GM12878 (cell line): ENCODE measurements around the gene FAM170B. TPM values are rescaled to one million over a fixed set of nuclear protein-coding genes. Genes with fewer than 3 reads are reported as not detected.

ENCODE experiments used
- ATAC-seq: fragments of 200-7000 bp; cut with Tn5 transposase; 3 replicates; pipeline ENCODE4 v1.9.1; 2020; ENCODE audit warnings: mild to moderate bottlenecking, moderate library complexity
- BruUV-seq: library from RNA; stranded (reverse); fragments of 400-500 nt; replicated peaks from 2 replicates; lab custom pipeline; 2021; lab: Mats Ljungman, UMichigan
- CTCF ChIA-PET: fragments of 300-600 bp; sonication (Branson Sonifier 250); formaldehyde crosslinking; extraction: SDS; loops from one replicate; lab custom pipeline; 2021; ENCODE audit warnings: inconsistent platforms; lab: Yijun Ruan, JAX
- POLR2A ChIA-PET: fragments of 350-600 bp; formaldehyde crosslinking; extraction: SDS; loops from one replicate; lab custom pipeline; 2021; ENCODE audit warnings: inconsistent platforms; lab: Charles Lee
- RAD21 ChIA-PET: fragments of 300-600 bp; sonication (Branson Sonifier 250); formaldehyde crosslinking; loops from one replicate; lab custom pipeline; 2023; ENCODE audit warnings: antibody characterized with exemption; ENCODE audit not compliant: unreplicated experiment; lab: Charles Lee
- SMC1A ChIA-PET: fragments of 300-600 bp; sonication (Branson Sonifier 250); formaldehyde crosslinking; loops from one replicate; lab custom pipeline; 2023; ENCODE audit not compliant: unreplicated experiment, uncharacterized antibody; lab: Charles Lee
- DNase-seq: peaks from one replicate; pipeline ENCODE4 v3.0.0-alpha.2; 2011; ENCODE audit warnings: low read depth, low spot score
- FAIRE-seq: peaks from 3 replicates; lab custom pipeline; 2011; peaks lifted over from hg19 to GRCh38; lab: Jason Lieb, UNC
- H2AFZ ChIP-seq: 2 replicates; pipeline ENCODE4 v1.6.0; 2011; ENCODE audit warnings: low read depth, low read length, control low read depth; ENCODE audit not compliant: control insufficient read depth
- H3K27ac ChIP-seq: 2 replicates; pipeline ENCODE4 v1.5.1; 2011; ENCODE audit warnings: control low read depth; ENCODE audit not compliant: control insufficient read depth, insufficient read depth
- H3K27me3 ChIP-seq, 2 experiments: replicated peaks in 1 of 2; 2 replicates each; pipeline versions ENCODE4 v1.6.0 to v1.6.1; 2011; ENCODE audit warnings: low read length in 1 of 2; ENCODE audit not compliant: control insufficient read depth in 2 of 2, insufficient read depth in 2 of 2
- H3K36me3 ChIP-seq, 2 experiments: 2 replicates each; pipeline ENCODE4 v1.5.1; 2011; ENCODE audit warnings: low read length in 1 of 2; ENCODE audit not compliant: control insufficient read depth in 2 of 2, insufficient read depth in 2 of 2
- H3K4me1 ChIP-seq: 2 replicates; pipeline ENCODE4 v1.6.1; 2011; ENCODE audit warnings: mild to moderate bottlenecking, low read length, moderate library complexity, mixed read lengths; ENCODE audit not compliant: control insufficient read depth, insufficient read depth
- H3K4me2 ChIP-seq: 2 replicates; pipeline ENCODE4 v1.6.0; 2011; ENCODE audit warnings: control low read depth; ENCODE audit not compliant: control insufficient read depth, insufficient read depth
- H3K4me3 ChIP-seq: fragments of 200-600 bp; sonication (generic); 2 replicates; pipeline ENCODE4 v1.5.1; 2016
- H3K79me2 ChIP-seq: 2 replicates; pipeline ENCODE4 v1.6.0; 2011; ENCODE audit warnings: low read length; ENCODE audit not compliant: control insufficient read depth, insufficient read depth
- H3K9ac ChIP-seq: 2 replicates; pipeline ENCODE4 v1.8.0; 2011; ENCODE audit warnings: low read length, control low read depth, mixed read lengths; ENCODE audit not compliant: control insufficient read depth, insufficient read depth
- H3K9me3 ChIP-seq: replicated peaks from 3 replicates; pipeline ENCODE4 v1.5.1; 2011; ENCODE audit warnings: mild to moderate bottlenecking, low read length; ENCODE audit not compliant: control insufficient read depth, insufficient read depth
- H4K20me1 ChIP-seq: 2 replicates; pipeline ENCODE4 v1.6.0; 2011; ENCODE audit not compliant: control insufficient read depth, insufficient read depth
- BHLHE40 ChIP-seq, 2 experiments: fragments of 450-650 bp in 1 of 2; IDR thresholded peaks; 2 replicates each; pipeline ENCODE4 v1.6.1; 2011 to 2017; ENCODE audit warnings: low read depth in 2 of 2, borderline replicate concordance in 1 of 2, improper control_type of control experiment in 1 of 2, low read length in 1 of 2, mild to moderate bottlenecking in 1 of 2
- CEBPZ ChIP-seq: fragments of 150-350 bp; IDR thresholded peaks from 2 replicates; pipeline ENCODE4 v1.6.1; 2016; ENCODE audit warnings: low read depth, low read length
- CREB1 ChIP-seq: IDR thresholded peaks from 2 replicates; pipeline ENCODE4 v1.6.1; 2012; ENCODE audit warnings: low read depth, mild to moderate bottlenecking, inconsistent platforms
- EED ChIP-seq: sonication (generic); IDR thresholded peaks from 2 replicates; pipeline ENCODE4 v1.6.1; 2016; ENCODE audit warnings: antibody characterized with exemption, low read depth
- EP300 ChIP-seq, 2 experiments: fragments of 150-350 bp in 1 of 2; IDR thresholded peaks; 2 replicates each; pipeline ENCODE4 v1.6.1; 2011 to 2012; ENCODE audit warnings: low read depth in 2 of 2, low read length in 2 of 2, borderline replicate concordance in 1 of 2, improper control_type of control experiment in 1 of 2, inconsistent platforms in 1 of 2; ENCODE audit not compliant: control insufficient read depth in 1 of 2
- ESRRA ChIP-seq: IDR thresholded peaks from 2 replicates; pipeline ENCODE4 v1.6.1; 2012; ENCODE audit warnings: mild to moderate bottlenecking, low read length, improper control_type of control experiment
- FOS ChIP-seq: IDR thresholded peaks from 3 replicates; pipeline ENCODE4 v1.6.1; 2011; ENCODE audit warnings: borderline replicate concordance; ENCODE audit not compliant: insufficient read length; ENCODE audit errors: extremely low read depth
- IKZF2 ChIP-seq, 2 experiments: fragments of 450-650 bp; IDR thresholded peaks; 2 replicates each; pipeline ENCODE4 v1.6.1; 2017; ENCODE audit warnings: mild to moderate bottlenecking in 2 of 2, moderate library complexity in 2 of 2
- IRF5 ChIP-seq: fragments of 450-650 bp; IDR thresholded peaks from 2 replicates; pipeline ENCODE4 v1.6.1; 2017; ENCODE audit warnings: borderline replicate concordance
- MXI1 ChIP-seq: fragments of 150-350 bp; IDR thresholded peaks from 2 replicates; pipeline ENCODE4 v1.6.1; 2011; ENCODE audit warnings: low read depth, mild to moderate bottlenecking, inconsistent platforms, low read length, improper control_type of control experiment
- MYB ChIP-seq: fragments of 150-350 bp; IDR thresholded peaks from 2 replicates; pipeline ENCODE4 v1.6.1; 2014; ENCODE audit warnings: mild to moderate bottlenecking, low read depth, low read length, borderline replicate concordance
- PAX8 ChIP-seq: fragments of 450-650 bp; IDR thresholded peaks from 2 replicates; pipeline ENCODE4 v1.6.1; 2017; ENCODE audit warnings: mild to moderate bottlenecking, moderate library complexity
- POU2F2 ChIP-seq: IDR thresholded peaks from 3 replicates; pipeline ENCODE4 v1.6.1; 2011; ENCODE audit warnings: low read depth, mild to moderate bottlenecking, low read length, borderline replicate concordance
- RELA ChIP-seq: fragments of 450-650 bp; IDR thresholded peaks from 2 replicates; pipeline ENCODE4 v1.8.0; 2014; ENCODE audit warnings: borderline replicate concordance; ENCODE audit not compliant: partially characterized antibody
- SUPT20H ChIP-seq: IDR thresholded peaks from 2 replicates; pipeline ENCODE4 v1.6.1; 2011; ENCODE audit warnings: low read depth, mild to moderate bottlenecking, low read length, moderate library complexity, borderline replicate concordance; ENCODE audit not compliant: control insufficient read depth
- USF2 ChIP-seq: IDR thresholded peaks from 2 replicates; pipeline ENCODE4 v1.6.1; 2011; ENCODE audit warnings: low read depth, low read length, improper control_type of control experiment, borderline replicate concordance
- YY1 ChIP-seq: IDR thresholded peaks from 2 replicates; pipeline ENCODE4 v1.6.1; 2011; ENCODE audit warnings: low read depth, mild to moderate bottlenecking, low read length
- ZNF384 ChIP-seq: IDR thresholded peaks from 2 replicates; pipeline ENCODE4 v1.6.1; 2012; ENCODE audit warnings: low read depth, mild to moderate bottlenecking, low read length, improper control_type of control experiment, borderline replicate concordance
- WGBS: methylation state at CpG from one replicate; pipeline ENCODE4 v1.1.6; 2016; ENCODE audit warnings: low lambda C conversion rate; ENCODE audit not compliant: insufficient replicate concordance, insufficient coverage; ENCODE audit errors: missing lambda C conversion rate; 5-methylcytosine and 5-hydroxymethylcytosine counted together
- in situ Hi-C: fragments of 300-500 bp; cut with MboI; formaldehyde crosslinking; loops from 9 replicates; pipeline ENCODE4 v1.14.3; 2018; ENCODE audit warnings: mixed read lengths
- intact Hi-C: fragments of 100-400 bp; cut with micrococcal nuclease; formaldehyde crosslinking; loops from one replicate; pipeline ENCODE4 v1.14.2; 2022; ENCODE audit not compliant: unreplicated experiment
- polyA plus RNA-seq, 11 experiments: library from polyadenylated mRNA; depleted of rRNA in 4 of 11; unstranded in 6 of 11; stranded (reverse) in 5 of 11; fragments of >200 nt; fragmentation: Nextera tagmentation in 4 of 11; fragmentation: Illumina TruSeq in 1 of 11; extraction: Ambion mirVana in 4 of 11; extraction: Trizol in 1 of 11; gene quantifications; 1 replicate in 1 of 11; 2 replicates in 10 of 11; pipeline versions ENCODE4 v1.2.1 to v1.2.3, GENCODE V29; 2011 to 2016; ENCODE audit warnings: inconsistent platforms in 2 of 11, missing spikeins in 2 of 11, low read depth in 1 of 11
- total RNA-seq, 4 experiments: library from RNA; depleted of rRNA in 3 of 4; stranded (reverse); fragments of >200 nt in 3 of 4; fragmentation: Illumina TruSeq in 1 of 4; extraction: Trizol in 1 of 4; gene quantifications; 2 replicates each; pipeline versions ENCODE4 v1.2.1 to v1.2.3, GENCODE V29; 2013 to 2021

The FAM170B gene
- total and polyA plus RNA-seq, 10 of the 15 experiments (the other 5 are each of a cell fraction or from before 2014, with no cell fraction given), result not detected

- TF ChIP-seq MXI1 (no peak), POU2F2 (no peak), ESRRA (no peak), FOS (no peak), RELA (no peak), MYB (no peak)
Observed at GRCh38 chr10:49152663-49153062, 18.8 kb upstream of the FAM170B start (continued).

GRCh38 chr10:49152037-49152436 lies 18.2 kb upstream of the FAM170B start:
- BruUV-seq, result no TSS peak
- CTCF ChIA-PET, result interaction anchor here (0.8 kb wide), 1 partner anchor 76 kb away, joined by 3 read pairs; no protein-coding TSS in a partner anchor
- intact Hi-C loops, result no loop called here
- Histone ChIP-seq H3K4me2 (no peak overlapping the region), H2AFZ (no peak overlapping the region), H3K36me3 (no peaks in the 10 kb centered on the region), H3K9me3 (no peaks in the 10 kb centered on the region; the same call in 2 of the 3 replicates), H3K27me3 (no peaks in the 10 kb centered on the region), H3K27ac (no peak overlapping the region), H4K20me1 (no peaks in the 10 kb centered on the region), H3K4me3 (no peak overlapping the region), H3K4me1 (no peaks in the 10 kb centered on the region), H3K79me2 (no peaks in the 10 kb centered on the region), H3K9ac (no peak overlapping the region)
- in situ Hi-C loops, result no loop called here
- 77% methylated on average over 4 of the region's 4 CpGs for WGBS
- FAIRE-seq (no peak), ATAC-seq (no peak), DNase-seq (no peak)
- RAD21 ChIA-PET, result interaction anchor here (0.7 to 0.8 kb wide), 3 partner anchors 14 to 442 kb away, joined by 3 read pairs; no protein-coding TSS in a partner anchor
- SMC1A ChIA-PET, result interaction anchor here (0.6 to 1.1 kb wide), 3 partner anchors 10 to 797 kb away, joined by 3 read pairs; no protein-coding TSS in a partner anchor
- POLR2A ChIA-PET, result interaction anchor here (0.5 to 0.6 kb wide), 2 partner anchors 371 to 490 kb away, joined by 3 to 4 read pairs; no protein-coding TSS in a partner anchor
- TF ChIP-seq CEBPZ, result no peak
- no peak for TF ChIP-seq USF2
- no peak for TF ChIP-seq IRF5
- TF ChIP-seq CREB1, result no peak
- no peak for TF ChIP-seq IKZF2 (IDR thresholded peaks at IDR 0.05)
- no peak for TF ChIP-seq EP300 (IDR thresholded peaks at IDR 0.05; ENCODE audit: borderline replicate concordance in 1 of 2, control insufficient read depth in 1 of 2, low read depth in 2 of 2, low read length in 2 of 2)
- TF ChIP-seq ZNF384, result no peak
- TF ChIP-seq MYB, result no peak
- no peak for TF ChIP-seq PAX8
- TF ChIP-seq EED, result no peak
- TF ChIP-seq BHLHE40 (IDR thresholded peaks at IDR 0.05; ENCODE audit: borderline replicate concordance in 1 of 2, low read depth in 2 of 2, low read length in 1 of 2), result no peak
- TF ChIP-seq SUPT20H, result no peak
- no peak for TF ChIP-seq YY1
